SK-N-SH treated with all-trans-retinoic acid at 6 μM for 48 hours (cell line): ENCODE measurements around the gene UIMC1.

ENCODE experiments used
- ATAC-seq: fragments of 200-7000 bp; cut with Tn5 transposase; 3 replicates; pipeline ENCODE4 v1.9.1; 2020; ENCODE audit warnings: mild to moderate bottlenecking, moderate library complexity
- ARNTL ChIP-seq: fragments of 450-650 bp; formaldehyde crosslinking; IDR thresholded peaks from 2 replicates; pipeline ENCODE4 v1.5.0; 2020; ENCODE audit warnings: low read depth, mild to moderate bottlenecking, moderate library complexity, borderline replicate concordance
- BACH2 ChIP-seq: fragments of 250-450 bp; sonication (Bioruptor Pico); IDR thresholded peaks from 2 replicates; pipeline ENCODE4 v1.9.0; 2021; ENCODE audit warnings: mild to moderate bottlenecking, borderline replicate concordance
- CSDC2 ChIP-seq: fragments of 250-450 bp; sonication (Bioruptor Pico); IDR thresholded peaks from 2 replicates; pipeline ENCODE4 v1.5.0; 2020; ENCODE audit warnings: mild to moderate bottlenecking, moderate library complexity
- ESRRG ChIP-seq: fragments of 250-450 bp; sonication (Bioruptor Pico); IDR thresholded peaks from 2 replicates; pipeline ENCODE4 v1.6.1; 2021; ENCODE audit warnings: mild to moderate bottlenecking
- GLIS3 ChIP-seq: fragments of 250-450 bp; sonication (Bioruptor Pico); IDR thresholded peaks from 2 replicates; pipeline ENCODE4 v1.5.0; 2020; ENCODE audit warnings: mild to moderate bottlenecking, moderate library complexity
- ISL1 ChIP-seq: fragments of 250-450 bp; sonication (Bioruptor Pico); IDR thresholded peaks from 2 replicates; pipeline ENCODE4 v2.1.2; 2022; ENCODE audit warnings: mild to moderate bottlenecking, moderate library complexity
- OSR1 ChIP-seq: fragments of 250-450 bp; sonication (Bioruptor Pico); IDR thresholded peaks from 2 replicates; pipeline ENCODE4 v1.8.0; 2022; ENCODE audit warnings: moderate library complexity, mild to moderate bottlenecking, inconsistent platforms
- PPARA ChIP-seq: fragments of 250-450 bp; sonication (Bioruptor Pico); IDR thresholded peaks from 2 replicates; pipeline ENCODE4 v1.5.0; 2020; ENCODE audit warnings: mild to moderate bottlenecking, borderline replicate concordance
- RARB ChIP-seq: fragments of 250-450 bp; sonication (Bioruptor Pico); IDR thresholded peaks from 2 replicates; pipeline ENCODE4 v1.8.0; 2021; ENCODE audit warnings: mild to moderate bottlenecking, moderate library complexity
- SNAI2 ChIP-seq: fragments of 250-450 bp; sonication (Bioruptor Pico); IDR thresholded peaks from 2 replicates; pipeline ENCODE4 v1.5.0; 2020; ENCODE audit warnings: mild to moderate bottlenecking, moderate library complexity
- TCF4 ChIP-seq: fragments of 250-450 bp; sonication (Bioruptor Pico); IDR thresholded peaks from 2 replicates; pipeline ENCODE4 v1.8.0; 2021; ENCODE audit warnings: mild to moderate bottlenecking, moderate library complexity, borderline replicate concordance
- TOX ChIP-seq: fragments of 250-450 bp; sonication (Bioruptor Pico); IDR thresholded peaks from 2 replicates; pipeline ENCODE4 v1.8.0; 2021; ENCODE audit warnings: mild to moderate bottlenecking, moderate library complexity, borderline replicate concordance
- ZFP3 ChIP-seq: fragments of 250-450 bp; sonication (Bioruptor Pico); IDR thresholded peaks from 2 replicates; pipeline ENCODE4 v1.5.0; 2020; ENCODE audit warnings: mild to moderate bottlenecking, moderate library complexity
- ZFP30 ChIP-seq: fragments of 450-650 bp; formaldehyde crosslinking; IDR thresholded peaks from 2 replicates; pipeline ENCODE4 v1.5.0; 2022; ENCODE audit warnings: mild to moderate bottlenecking, moderate library complexity
- ZNF565 ChIP-seq: fragments of 450-650 bp; formaldehyde crosslinking; conservative IDR thresholded peaks from 2 replicates; pipeline ENCODE4 v1.5.0; 2020; ENCODE audit warnings: low read depth, mild to moderate bottlenecking, moderate library complexity
- ZNF70 ChIP-seq: fragments of 450-650 bp; formaldehyde crosslinking; IDR thresholded peaks from 2 replicates; pipeline ENCODE4 v1.5.0; 2020; ENCODE audit warnings: mild to moderate bottlenecking, moderate library complexity
- ZNF8 ChIP-seq: fragments of 450-650 bp; formaldehyde crosslinking; IDR thresholded peaks from 2 replicates; pipeline ENCODE4 v1.5.0; 2020; ENCODE audit warnings: mild to moderate bottlenecking, moderate library complexity
- TF ChIP-seq, protein P1 (sequence below): fragments of 250-450 bp; sonication (Bioruptor Pico); IDR thresholded peaks from 2 replicates; pipeline ENCODE4 v1.8.0; 2020; ENCODE audit warnings: mild to moderate bottlenecking, moderate library complexity, borderline replicate concordance
- TF ChIP-seq, protein P2 (sequence below): fragments of 250-450 bp; sonication (Bioruptor Pico); IDR thresholded peaks from 2 replicates; pipeline ENCODE4 v1.8.0; 2021; ENCODE audit warnings: low read depth, mild to moderate bottlenecking, moderate library complexity, borderline replicate concordance
- TF ChIP-seq, protein P3 (sequence below): fragments of 250-450 bp; sonication (Bioruptor Pico); IDR thresholded peaks from 2 replicates; pipeline ENCODE4 v1.5.1; 2021; ENCODE audit warnings: mild to moderate bottlenecking, moderate library complexity
- TF ChIP-seq, protein P4 (sequence below): fragments of 250-450 bp; sonication (Bioruptor Pico); IDR thresholded peaks from 2 replicates; pipeline ENCODE4 v1.5.1; 2020; ENCODE audit warnings: low read depth, mild to moderate bottlenecking, moderate library complexity

The UIMC1 gene

DNA sequence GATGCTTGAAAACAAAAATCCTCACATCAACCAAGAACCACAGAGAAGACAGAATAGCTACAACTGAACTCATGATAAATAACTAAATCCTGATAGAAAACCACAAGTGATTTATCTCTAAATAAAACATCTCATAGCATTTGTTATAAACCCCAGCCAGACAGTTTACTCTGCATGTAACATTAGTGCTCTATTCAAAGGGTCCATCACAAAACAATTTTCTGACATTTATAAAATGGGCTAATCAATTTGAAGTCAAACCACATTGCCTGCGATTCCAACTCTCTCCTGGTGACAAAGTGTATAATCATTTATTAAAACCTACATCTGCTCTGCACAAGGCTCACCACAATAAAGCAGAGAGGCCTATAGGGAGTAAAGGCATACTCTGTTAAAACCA, 49.8 kb downstream of the UIMC1 start:
- TF ChIP-seq, protein P1, sequence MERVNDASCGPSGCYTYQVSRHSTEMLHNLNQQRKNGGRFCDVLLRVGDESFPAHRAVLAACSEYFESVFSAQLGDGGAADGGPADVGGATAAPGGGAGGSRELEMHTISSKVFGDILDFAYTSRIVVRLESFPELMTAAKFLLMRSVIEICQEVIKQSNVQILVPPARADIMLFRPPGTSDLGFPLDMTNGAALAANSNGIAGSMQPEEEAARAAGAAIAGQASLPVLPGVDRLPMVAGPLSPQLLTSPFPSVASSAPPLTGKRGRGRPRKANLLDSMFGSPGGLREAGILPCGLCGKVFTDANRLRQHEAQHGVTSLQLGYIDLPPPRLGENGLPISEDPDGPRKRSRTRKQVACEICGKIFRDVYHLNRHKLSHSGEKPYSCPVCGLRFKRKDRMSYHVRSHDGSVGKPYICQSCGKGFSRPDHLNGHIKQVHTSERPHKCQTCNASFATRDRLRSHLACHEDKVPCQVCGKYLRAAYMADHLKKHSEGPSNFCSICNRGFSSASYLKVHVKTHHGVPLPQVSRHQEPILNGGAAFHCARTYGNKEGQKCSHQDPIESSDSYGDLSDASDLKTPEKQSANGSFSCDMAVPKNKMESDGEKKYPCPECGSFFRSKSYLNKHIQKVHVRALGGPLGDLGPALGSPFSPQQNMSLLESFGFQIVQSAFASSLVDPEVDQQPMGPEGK (CRISPR knock-in tag), result no peak
- TF ChIP-seq OSR1 (CRISPR knock-in tag) (no peak), PPARA (CRISPR knock-in tag) (no peak), ZFP3 (CRISPR knock-in tag) (no peak), SNAI2 (CRISPR knock-in tag) (no peak), ARNTL (CRISPR knock-in tag) (no peak), GLIS3 (CRISPR knock-in tag) (no peak), CSDC2 (CRISPR knock-in tag) (no peak), ISL1 (CRISPR knock-in tag) (no peak), ZFP30 (CRISPR knock-in tag) (no peak)
- TF ChIP-seq, protein P2, sequence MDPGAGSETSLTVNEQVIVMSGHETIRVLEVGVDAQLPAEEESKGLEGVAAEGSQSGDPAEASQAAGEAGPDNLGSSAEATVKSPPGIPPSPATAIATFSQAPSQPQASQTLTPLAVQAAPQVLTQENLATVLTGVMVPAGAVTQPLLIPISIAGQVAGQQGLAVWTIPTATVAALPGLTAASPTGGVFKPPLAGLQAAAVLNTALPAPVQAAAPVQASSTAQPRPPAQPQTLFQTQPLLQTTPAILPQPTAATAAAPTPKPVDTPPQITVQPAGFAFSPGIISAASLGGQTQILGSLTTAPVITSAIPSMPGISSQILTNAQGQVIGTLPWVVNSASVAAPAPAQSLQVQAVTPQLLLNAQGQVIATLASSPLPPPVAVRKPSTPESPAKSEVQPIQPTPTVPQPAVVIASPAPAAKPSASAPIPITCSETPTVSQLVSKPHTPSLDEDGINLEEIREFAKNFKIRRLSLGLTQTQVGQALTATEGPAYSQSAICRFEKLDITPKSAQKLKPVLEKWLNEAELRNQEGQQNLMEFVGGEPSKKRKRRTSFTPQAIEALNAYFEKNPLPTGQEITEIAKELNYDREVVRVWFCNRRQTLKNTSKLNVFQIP (CRISPR knock-in tag), result no peak
- no peak for ATAC-seq

DNA sequence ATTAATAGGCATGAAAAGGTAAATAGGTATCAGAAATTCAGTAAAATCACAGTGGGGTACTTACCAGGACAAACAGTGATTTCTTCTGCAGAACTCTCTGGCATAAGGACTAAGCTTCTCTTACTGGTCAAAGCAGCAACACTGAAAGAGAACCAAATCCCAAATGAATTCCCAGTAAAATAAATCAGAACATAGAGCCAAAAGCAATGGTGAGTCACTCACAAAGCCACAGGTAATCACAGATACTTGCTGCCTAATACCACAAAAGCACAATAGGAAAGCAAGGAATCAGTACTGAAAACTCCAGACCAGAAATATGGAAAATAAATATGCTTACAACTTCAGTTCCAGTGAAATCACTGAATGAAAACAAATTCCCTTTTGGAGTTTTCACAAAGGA, 50.7 kb downstream of the UIMC1 start:
- ATAC-seq, result no peak

More for the DNA sequence above, 50.7 kb downstream of the UIMC1 start:
- no peak for TF ChIP-seq OSR1 (CRISPR knock-in tag)
- no peak for TF ChIP-seq ZFP30 (CRISPR knock-in tag)
- TF ChIP-seq, protein P3, sequence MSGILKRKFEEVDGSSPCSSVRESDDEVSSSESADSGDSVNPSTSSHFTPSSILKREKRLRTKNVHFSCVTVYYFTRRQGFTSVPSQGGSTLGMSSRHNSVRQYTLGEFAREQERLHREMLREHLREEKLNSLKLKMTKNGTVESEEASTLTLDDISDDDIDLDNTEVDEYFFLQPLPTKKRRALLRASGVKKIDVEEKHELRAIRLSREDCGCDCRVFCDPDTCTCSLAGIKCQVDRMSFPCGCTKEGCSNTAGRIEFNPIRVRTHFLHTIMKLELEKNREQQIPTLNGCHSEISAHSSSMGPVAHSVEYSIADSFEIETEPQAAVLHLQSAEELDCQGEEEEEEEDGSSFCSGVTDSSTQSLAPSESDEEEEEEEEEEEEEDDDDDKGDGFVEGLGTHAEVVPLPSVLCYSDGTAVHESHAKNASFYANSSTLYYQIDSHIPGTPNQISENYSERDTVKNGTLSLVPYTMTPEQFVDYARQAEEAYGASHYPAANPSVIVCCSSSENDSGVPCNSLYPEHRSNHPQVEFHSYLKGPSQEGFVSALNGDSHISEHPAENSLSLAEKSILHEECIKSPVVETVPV (CRISPR knock-in tag), result no peak
- no peak for TF ChIP-seq RARB (CRISPR knock-in tag)
- TF ChIP-seq ESRRG (CRISPR knock-in tag), result no peak
- no peak for TF ChIP-seq TOX (CRISPR knock-in tag)
- TF ChIP-seq PPARA (CRISPR knock-in tag), result no peak
- TF ChIP-seq TCF4 (CRISPR knock-in tag), result no peak
- TF ChIP-seq ZFP3 (CRISPR knock-in tag), result no peak
- TF ChIP-seq, protein P1 (CRISPR knock-in tag), result no peak
- no peak for TF ChIP-seq BACH2 (CRISPR knock-in tag)
- TF ChIP-seq, protein P2 (CRISPR knock-in tag), result no peak
- no peak for TF ChIP-seq ZNF70 (CRISPR knock-in tag)
- TF ChIP-seq GLIS3 (CRISPR knock-in tag), result no peak
- TF ChIP-seq ISL1 (CRISPR knock-in tag), result no peak
- no peak for TF ChIP-seq ZNF8 (CRISPR knock-in tag)
- TF ChIP-seq, protein P4, sequence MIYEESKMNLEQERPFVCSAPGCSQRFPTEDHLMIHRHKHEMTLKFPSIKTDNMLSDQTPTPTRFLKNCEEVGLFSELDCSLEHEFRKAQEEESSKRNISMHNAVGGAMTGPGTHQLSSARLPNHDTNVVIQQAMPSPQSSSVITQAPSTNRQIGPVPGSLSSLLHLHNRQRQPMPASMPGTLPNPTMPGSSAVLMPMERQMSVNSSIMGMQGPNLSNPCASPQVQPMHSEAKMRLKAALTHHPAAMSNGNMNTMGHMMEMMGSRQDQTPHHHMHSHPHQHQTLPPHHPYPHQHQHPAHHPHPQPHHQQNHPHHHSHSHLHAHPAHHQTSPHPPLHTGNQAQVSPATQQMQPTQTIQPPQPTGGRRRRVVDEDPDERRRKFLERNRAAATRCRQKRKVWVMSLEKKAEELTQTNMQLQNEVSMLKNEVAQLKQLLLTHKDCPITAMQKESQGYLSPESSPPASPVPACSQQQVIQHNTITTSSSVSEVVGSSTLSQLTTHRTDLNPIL (CRISPR knock-in tag), result no peak
- TF ChIP-seq CSDC2 (CRISPR knock-in tag), result no peak
- no peak for TF ChIP-seq ZNF565 (CRISPR knock-in tag)
